H9 (cell line): ENCODE measurements around the gene LRRC8E. TPM values are rescaled to one million over a fixed set of nuclear protein-coding genes. Genes with fewer than 3 reads are reported as not detected.

ENCODE experiments used
- DNase-seq: peaks from one replicate; pipeline ENCODE4 v3.0.0-alpha.2; 2017
- H2AFZ ChIP-seq: one replicate; pipeline ENCODE4 v1.6.1; 2013; ENCODE audit warnings: mild to moderate bottlenecking, low read length, control low read depth, moderate library complexity
- H2AK5ac ChIP-seq: 2 replicates; pipeline ENCODE4 v1.6.1; 2013; ENCODE audit warnings: low read length, control low read depth, mixed read lengths; ENCODE audit not compliant: insufficient read length
- H2BK120ac ChIP-seq: one replicate; pipeline ENCODE4 v1.6.1; 2013; ENCODE audit warnings: low read depth, mild to moderate bottlenecking, low read length, control low read depth, inconsistent platforms; ENCODE audit not compliant: poor library complexity, severe bottlenecking
- H2BK12ac ChIP-seq: 2 replicates; pipeline ENCODE4 v1.6.1; 2013; ENCODE audit warnings: low read length, control low read depth, mixed read lengths, low read depth; ENCODE audit not compliant: insufficient read length
- H2BK15ac ChIP-seq: 2 replicates; pipeline ENCODE4 v1.6.1; 2013; ENCODE audit warnings: low read depth, low read length, control low read depth
- H2BK20ac ChIP-seq: one replicate; pipeline ENCODE4 v1.6.1; 2013; ENCODE audit warnings: low read depth, mild to moderate bottlenecking, low read length, control low read depth, inconsistent platforms; ENCODE audit not compliant: poor library complexity, severe bottlenecking
- H2BK5ac ChIP-seq: 2 replicates; pipeline ENCODE4 v1.6.1; 2013; ENCODE audit warnings: low read length, control low read depth, mixed read lengths; ENCODE audit not compliant: insufficient read length
- H3K14ac ChIP-seq: 2 replicates; pipeline ENCODE4 v1.6.1; 2013; ENCODE audit warnings: low read length, control low read depth; ENCODE audit not compliant: insufficient read depth
- H3K18ac ChIP-seq: 2 replicates; pipeline ENCODE4 v1.6.1; 2013; ENCODE audit warnings: low read depth, mild to moderate bottlenecking, mixed read lengths, low read length, control low read depth; ENCODE audit not compliant: insufficient read length
- H3K23ac ChIP-seq: 2 replicates; pipeline ENCODE4 v1.6.1; 2013; ENCODE audit warnings: low read length, control low read depth, mixed read lengths, low read depth; ENCODE audit not compliant: insufficient read length
- H3K23me2 ChIP-seq: 2 replicates; pipeline ENCODE4 v1.6.1; 2013; ENCODE audit warnings: low read depth, mild to moderate bottlenecking, mixed read lengths, low read length, control low read depth; ENCODE audit not compliant: insufficient read length, poor library complexity, severe bottlenecking
- H3K27ac ChIP-seq: 2 replicates; pipeline ENCODE4 v1.5.1; 2013; ENCODE audit warnings: low read length, control low read depth, mixed read lengths, low read depth; ENCODE audit not compliant: insufficient read length
- H3K27me3 ChIP-seq: 2 replicates; pipeline ENCODE4 v1.6.1; 2013; ENCODE audit warnings: low read length, control low read depth, inconsistent platforms; ENCODE audit not compliant: insufficient read depth
- H3K4ac ChIP-seq: 2 replicates; pipeline ENCODE4 v1.6.1; 2013; ENCODE audit warnings: low read depth, mild to moderate bottlenecking, control low read depth, inconsistent platforms, low read length, moderate library complexity
- H3K4me1 ChIP-seq: 2 replicates; pipeline ENCODE4 v1.6.1; 2013; ENCODE audit warnings: low read length, control low read depth, inconsistent platforms; ENCODE audit not compliant: insufficient read depth
- H3K4me2 ChIP-seq: 2 replicates; pipeline ENCODE4 v1.6.1; 2013; ENCODE audit warnings: low read length, control low read depth, mixed read lengths; ENCODE audit not compliant: insufficient read length, insufficient read depth
- H3K56ac ChIP-seq: 2 replicates; pipeline ENCODE4 v1.6.1; 2013; ENCODE audit warnings: low read depth, mild to moderate bottlenecking, mixed read lengths, low read length, control low read depth; ENCODE audit not compliant: insufficient read length
- H3K79me1 ChIP-seq: 2 replicates; pipeline ENCODE4 v1.6.1; 2013; ENCODE audit warnings: low read depth, mild to moderate bottlenecking, moderate library complexity, low read length, control low read depth, inconsistent platforms; ENCODE audit not compliant: insufficient read depth, poor library complexity, severe bottlenecking
- H3K79me2 ChIP-seq: 2 replicates; pipeline ENCODE4 v1.6.1; 2013; ENCODE audit warnings: low read length, control low read depth, inconsistent platforms; ENCODE audit not compliant: insufficient read depth
- H3K9ac ChIP-seq: 2 replicates; pipeline ENCODE4 v1.6.1; 2013; ENCODE audit warnings: low read length, control low read depth, mixed read lengths; ENCODE audit not compliant: insufficient read length; ENCODE audit errors: extremely low read depth
- H3K9me3 ChIP-seq: one replicate; pipeline ENCODE4 v1.6.1; 2013; ENCODE audit warnings: low read depth, low read length, inconsistent platforms; ENCODE audit not compliant: control insufficient read depth
- H3T11ph ChIP-seq: one replicate; pipeline ENCODE4 v1.6.1; 2013; ENCODE audit warnings: mild to moderate bottlenecking, low read length, control low read depth, inconsistent platforms
- H4K20me1 ChIP-seq: one replicate; pipeline ENCODE4 v1.6.1; 2013; ENCODE audit not compliant: control insufficient read depth, insufficient read length, insufficient read depth
- H4K5ac ChIP-seq: 2 replicates; pipeline ENCODE4 v1.6.1; 2013; ENCODE audit warnings: low read depth, mild to moderate bottlenecking, mixed read lengths, low read length, control low read depth; ENCODE audit not compliant: insufficient read length
- H4K8ac ChIP-seq: replicated peaks from 2 replicates; pipeline ENCODE4 v1.6.1; 2013; ENCODE audit warnings: low read length, control low read depth, mixed read lengths, low read depth; ENCODE audit not compliant: insufficient read length
- H4K91ac ChIP-seq: 2 replicates; pipeline ENCODE4 v1.6.1; 2013; ENCODE audit warnings: low read depth, mild to moderate bottlenecking, moderate library complexity, mixed read lengths, low read length, control low read depth; ENCODE audit not compliant: insufficient read length
- H3K27ac Mint-ChIP-seq, 3 experiments: 2 replicates in 2 of 3; 3 replicates in 1 of 3; pipeline ENCODE4 v1.8.0; 2020 to 2021; ENCODE audit warnings: mixed read lengths in 3 of 3, mild to moderate bottlenecking in 1 of 3, moderate library complexity in 1 of 3
- H3K27me3 Mint-ChIP-seq: 2 replicates; pipeline ENCODE4 v1.8.0; 2021; ENCODE audit warnings: low read depth, mild to moderate bottlenecking, moderate library complexity, mixed read lengths
- H3K36me3 Mint-ChIP-seq, 3 experiments: 2 replicates in 2 of 3; 3 replicates in 1 of 3; pipeline ENCODE4 v1.8.0; 2020 to 2021; ENCODE audit warnings: low read depth in 3 of 3, mixed read lengths in 3 of 3; ENCODE audit not compliant: insufficient read depth in 1 of 3
- H3K4me1 Mint-ChIP-seq, 2 experiments: 2 replicates each; pipeline ENCODE4 v1.8.0; 2020; ENCODE audit warnings: mixed read lengths in 2 of 2
- H3K4me3 Mint-ChIP-seq, 2 experiments: 2 replicates in 1 of 2; 3 replicates in 1 of 2; pipeline ENCODE4 v1.8.0; 2020 to 2021; ENCODE audit warnings: mild to moderate bottlenecking in 2 of 2, mixed read lengths in 2 of 2, moderate library complexity in 1 of 2
- H3K9me3 Mint-ChIP-seq, 2 experiments: 2 replicates in 1 of 2; 3 replicates in 1 of 2; pipeline ENCODE4 v1.8.0; 2020; ENCODE audit warnings: mild to moderate bottlenecking in 2 of 2, mixed read lengths in 2 of 2, moderate library complexity in 1 of 2
- CTCF ChIP-seq: fragments of 200-600 bp; sonication (generic); conservative IDR thresholded peaks from 3 replicates; pipeline ENCODE4 v1.8.0; 2021; ENCODE audit warnings: antibody characterized with exemption, mild to moderate bottlenecking
- WGBS: extraction: QIAGEN DNeasy Blood & Tissue Kit; methylation state at CpG from one replicate; pipeline ENCODE4 v1.1.7; 2013; ENCODE audit warnings: missing lambda C conversion rate, low lambda C conversion rate, mixed read lengths; ENCODE audit not compliant: insufficient read length; ENCODE audit errors: extremely low coverage; 5-methylcytosine and 5-hydroxymethylcytosine counted together
- total RNA-seq: library from RNA; stranded (reverse); gene quantifications from 2 replicates; pipeline ENCODE4 v1.2.1, GENCODE V29; 2021

The LRRC8E gene
- total RNA-seq, 1 experiment from 2014 or later = 4.8 TPM

- Histone ChIP-seq H3K56ac (no peak overlapping the region), H2BK5ac (no peak overlapping the region), H3K9ac (no peak overlapping the region), H3K9me3 (no peaks in the 10 kb centered on the region), H3K79me2 (no peaks in the 10 kb centered on the region), H3K4ac (no peak overlapping the region), H3K4me2 (no peak overlapping the region), H3K4me1 (0 out of 2 replicates have a peak, but pooled peaks cover 4% of the 10 kb centered on the region), H4K20me1 (no peaks in the 10 kb centered on the region), H4K91ac (no peak overlapping the region), H2BK20ac (no peak overlapping the region), H3K27me3 (no peaks in the 10 kb centered on the region; the same call in 1 of the 2 replicates), H2BK120ac (no peak overlapping the region), H4K5ac (no peak overlapping the region), H2AK5ac (no peak overlapping the region), H4K8ac (no peak overlapping the region), H3K27ac (no peak overlapping the region), H2BK15ac (no peak overlapping the region), H2AFZ (no peak overlapping the region), H3T11ph (no peak overlapping the region), H3K14ac (no peak overlapping the region), H3K18ac (no peak overlapping the region), H2BK12ac (no peak overlapping the region), H3K23ac (no peak overlapping the region), H3K23me2 (peaks cover 4% of the 10 kb centered on the region), H3K79me1 (no peaks in the 10 kb centered on the region)
- Mint-ChIP-seq H3K4me1 (peaks cover 15 to 19% of the 10 kb centered on the region in 2 experiments), H3K27ac (peak overlapping the region in 1 of 3 experiments; percentile 14; a peak in 1 of 7 replicates), H3K36me3 (peaks cover 6 to 21% (median 12%) of the 10 kb centered on the region in 3 experiments; a peak in 5 of 7 replicates), H3K4me3 (peak overlapping the region in 1 of 2 experiments; percentile 41; a peak in 1 of 5 replicates), H3K27me3 (peaks cover 11% of the 10 kb centered on the region), H3K9me3 (no peaks in the 10 kb centered on the region; a peak in 1 of 5 replicates)
- no CpG with 5 or more reads among the region's 31 CpGs for WGBS
- no peak for TF ChIP-seq CTCF
- no peak for DNase-seq
These were observed 35.2 kb downstream of the LRRC8E start for GRCh38 chr19:7923295-7924191.
